Gastrocnemius medialis (tissue), 4 donors: ENCODE measurements around the gene POLR3C.

ENCODE experiments used
- POLR2A ChIP-seq, 2 donors: fragments of 450-650 bp; IDR thresholded peaks; one replicate each; pipeline ENCODE4 v1.6.1; 2017; ENCODE audit warnings: antibody characterized with exemption in 2 of 2, mild to moderate bottlenecking in 2 of 2, moderate library complexity in 2 of 2
- TF ChIP-seq, protein P1 (sequence below), 5 experiments: fragments of 450-650 bp in 3 of 5; fragments of 200-600 bp in 2 of 5; sonication (generic) in 2 of 5; IDR thresholded peaks in 4 of 5; conservative IDR thresholded peaks in 1 of 5; 1 replicate in 4 of 5; 2 replicates in 1 of 5; pipeline ENCODE4 v1.5.1; 2016 to 2019; ENCODE audit warnings: antibody characterized with exemption in 5 of 5, mild to moderate bottlenecking in 3 of 5, moderate library complexity in 3 of 5

DNA sequence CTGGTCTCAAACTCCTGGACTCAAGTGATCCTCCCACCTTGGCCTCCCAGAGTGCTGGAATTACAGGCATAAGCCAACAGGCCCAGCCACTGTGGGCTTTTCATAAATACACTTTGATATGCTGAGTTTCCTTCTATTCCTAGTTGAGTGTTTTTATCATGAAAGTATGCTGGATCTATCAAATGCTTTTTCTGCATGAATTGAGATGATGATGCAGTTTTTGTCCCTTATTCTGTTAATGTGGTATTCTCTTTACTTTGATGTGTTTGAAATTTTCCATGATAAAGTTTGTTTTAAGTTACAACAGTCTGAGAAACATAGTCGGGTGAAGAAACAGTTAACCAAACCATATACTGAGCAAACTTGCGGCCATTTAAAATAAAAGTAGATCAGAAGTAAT is 24.2 kb upstream of the POLR3C start:
- TF ChIP-seq, protein P1, sequence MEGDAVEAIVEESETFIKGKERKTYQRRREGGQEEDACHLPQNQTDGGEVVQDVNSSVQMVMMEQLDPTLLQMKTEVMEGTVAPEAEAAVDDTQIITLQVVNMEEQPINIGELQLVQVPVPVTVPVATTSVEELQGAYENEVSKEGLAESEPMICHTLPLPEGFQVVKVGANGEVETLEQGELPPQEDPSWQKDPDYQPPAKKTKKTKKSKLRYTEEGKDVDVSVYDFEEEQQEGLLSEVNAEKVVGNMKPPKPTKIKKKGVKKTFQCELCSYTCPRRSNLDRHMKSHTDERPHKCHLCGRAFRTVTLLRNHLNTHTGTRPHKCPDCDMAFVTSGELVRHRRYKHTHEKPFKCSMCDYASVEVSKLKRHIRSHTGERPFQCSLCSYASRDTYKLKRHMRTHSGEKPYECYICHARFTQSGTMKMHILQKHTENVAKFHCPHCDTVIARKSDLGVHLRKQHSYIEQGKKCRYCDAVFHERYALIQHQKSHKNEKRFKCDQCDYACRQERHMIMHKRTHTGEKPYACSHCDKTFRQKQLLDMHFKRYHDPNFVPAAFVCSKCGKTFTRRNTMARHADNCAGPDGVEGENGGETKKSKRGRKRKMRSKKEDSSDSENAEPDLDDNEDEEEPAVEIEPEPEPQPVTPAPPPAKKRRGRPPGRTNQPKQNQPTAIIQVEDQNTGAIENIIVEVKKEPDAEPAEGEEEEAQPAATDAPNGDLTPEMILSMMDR (IDR thresholded peaks at IDR 0.05 in 4 of 5, conservative IDR thresholded peaks at IDR 0.05 in 1 of 5): no peak
- no peak for TF ChIP-seq POLR2A (IDR thresholded peaks at IDR 0.05)
